GM21360 (cell line): ENCODE measurements around the gene WBP11.
"Not testable (repeated sequence)": the region's sequence is repeated elsewhere in the genome, so short reads cannot be mapped to it uniquely, and the experiment has no call there.

Experiments used
- ATAC-seq: cut with Tn5 transposase; IDR thresholded peaks from one replicate; pipeline ENCODE4 v1.9.1; 2021; ENCODE audit warnings: mild to moderate bottlenecking, moderate library complexity; ENCODE audit not compliant: unreplicated experiment

The WBP11 gene

GRCh38 chr12:14773685-14774073, 29.6 kb downstream of the WBP11 start:
- peak; percentile 11 for ATAC-seq

DNA sequence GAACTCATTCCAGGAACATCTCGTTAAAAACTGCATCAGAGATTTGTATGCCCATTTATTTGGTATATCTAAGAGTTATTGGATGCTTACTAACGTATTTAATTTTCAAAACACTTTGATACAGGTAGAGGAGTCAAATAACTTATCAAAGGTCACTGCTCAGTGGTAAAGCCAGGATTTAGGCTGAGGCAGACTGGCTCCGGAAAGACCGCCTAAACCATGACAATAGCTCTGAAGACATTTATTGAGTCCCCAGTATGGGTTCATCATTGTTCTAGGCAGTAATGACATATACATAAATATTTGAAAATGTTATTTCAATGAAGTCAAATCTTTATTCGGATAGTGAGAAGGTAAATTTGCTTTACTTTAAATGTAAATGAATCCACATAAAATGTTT, 30.3 kb downstream of the WBP11 start:
- ATAC-seq: no peak

GRCh38 chr12:14771651-14772137, 31.6 kb downstream of the WBP11 start:
- no peak for ATAC-seq

DNA sequence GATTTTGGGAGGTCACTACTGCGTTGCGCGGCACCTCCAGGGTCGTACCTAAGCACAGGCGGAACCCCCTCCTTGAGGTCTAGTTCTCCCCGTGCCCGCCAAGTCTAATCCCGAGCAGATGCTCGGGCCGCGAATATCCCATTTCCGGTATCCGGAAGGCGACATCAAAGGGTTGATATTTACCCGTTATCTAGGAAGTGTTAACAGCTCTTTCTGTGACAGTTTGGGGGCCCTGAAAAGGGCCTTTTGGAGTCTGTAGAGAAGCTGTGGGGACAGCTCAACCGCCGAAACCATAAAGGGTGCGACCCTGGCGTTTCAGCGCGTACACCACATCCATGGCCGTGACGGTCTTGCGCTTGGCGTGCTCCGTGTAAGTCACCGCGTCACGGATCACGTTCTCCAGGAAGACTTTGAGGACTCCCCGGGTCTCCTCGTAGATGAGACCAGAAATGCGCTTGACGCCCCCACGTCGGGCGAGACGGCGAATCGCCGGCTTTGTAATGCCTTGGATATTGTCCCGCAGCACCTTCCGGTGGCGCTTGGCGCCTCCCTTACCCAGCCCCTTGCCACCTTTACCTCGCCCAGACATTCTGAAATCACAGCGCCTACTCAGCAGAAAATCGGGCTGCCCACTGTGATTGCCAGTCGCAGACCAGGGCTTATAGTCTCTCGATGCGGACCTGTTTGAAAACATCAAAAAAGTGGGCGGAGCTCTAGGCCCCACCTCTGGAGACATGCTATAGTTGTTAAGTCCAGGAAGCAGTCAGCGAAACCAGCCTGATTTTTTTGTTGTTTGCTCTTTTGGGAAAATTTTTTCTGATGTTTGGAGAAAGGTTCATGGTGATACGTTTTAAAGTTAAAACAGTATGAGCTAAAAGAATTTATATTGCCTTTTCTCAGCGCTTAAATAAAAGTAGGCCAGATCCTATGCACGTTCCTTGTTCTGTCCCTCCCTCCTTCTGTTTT, 32.5 kb downstream of the WBP11 start:
- ATAC-seq: peak; percentile 25

DNA sequence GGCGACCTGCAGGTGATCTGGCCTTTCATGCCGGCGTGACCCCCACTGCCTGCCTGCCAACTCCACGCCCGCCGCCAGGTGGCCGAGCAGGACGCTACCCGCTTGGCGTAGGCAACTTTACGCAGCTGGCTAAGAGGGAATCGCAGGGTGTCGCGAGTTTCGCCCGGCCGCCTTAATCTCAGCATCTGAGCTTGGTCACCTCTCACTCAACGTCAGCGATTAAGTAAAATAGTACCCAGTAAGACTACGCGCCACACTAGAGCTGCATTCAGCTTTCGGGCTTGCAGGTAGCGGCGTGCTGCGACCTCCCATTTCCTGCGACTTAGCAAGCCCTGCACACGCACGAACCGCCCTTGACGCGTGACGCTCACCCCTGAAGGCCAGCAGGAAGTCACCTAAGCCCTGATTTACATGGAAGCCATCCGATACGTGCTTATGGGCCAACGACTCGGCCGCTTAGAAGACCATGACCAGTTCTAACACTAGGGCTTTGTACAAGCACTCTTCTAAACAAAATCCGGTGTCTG, 33.2 kb downstream of the WBP11 start:
- peak; percentile 25 for ATAC-seq

- peak; percentile 5 for ATAC-seq
These were observed 33.8 kb downstream of the WBP11 start for GRCh38 chr12:14769466-14769968.

DNA sequence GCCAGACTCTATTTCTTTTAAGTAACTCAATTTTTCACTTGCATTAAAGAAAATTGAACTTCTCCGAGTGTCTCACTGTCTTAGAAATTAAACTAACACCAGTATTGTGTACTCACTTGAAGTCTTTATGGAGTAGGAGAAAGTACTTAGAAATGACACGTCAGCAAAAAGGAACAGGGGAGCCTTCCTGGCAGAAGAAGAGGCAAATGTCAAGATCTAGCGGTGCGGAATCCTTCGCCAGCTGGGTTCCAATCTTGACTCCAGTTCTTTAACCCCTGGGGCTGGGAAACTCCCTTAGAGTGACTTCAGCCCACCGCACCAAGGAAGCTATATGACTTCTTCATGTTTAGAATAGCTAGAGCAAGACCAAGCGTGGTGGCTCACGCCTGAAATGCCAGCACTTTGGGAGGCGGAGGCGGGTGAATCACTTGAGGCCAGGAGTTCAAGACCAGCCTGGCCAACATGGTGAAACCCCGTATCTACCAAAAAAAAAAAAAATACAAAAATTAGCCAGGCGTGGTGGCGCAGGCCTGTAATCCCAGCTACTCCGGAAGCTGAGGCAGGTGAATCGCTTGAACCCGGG, 34.4 kb downstream of the WBP11 start:
- no peak for ATAC-seq

DNA sequence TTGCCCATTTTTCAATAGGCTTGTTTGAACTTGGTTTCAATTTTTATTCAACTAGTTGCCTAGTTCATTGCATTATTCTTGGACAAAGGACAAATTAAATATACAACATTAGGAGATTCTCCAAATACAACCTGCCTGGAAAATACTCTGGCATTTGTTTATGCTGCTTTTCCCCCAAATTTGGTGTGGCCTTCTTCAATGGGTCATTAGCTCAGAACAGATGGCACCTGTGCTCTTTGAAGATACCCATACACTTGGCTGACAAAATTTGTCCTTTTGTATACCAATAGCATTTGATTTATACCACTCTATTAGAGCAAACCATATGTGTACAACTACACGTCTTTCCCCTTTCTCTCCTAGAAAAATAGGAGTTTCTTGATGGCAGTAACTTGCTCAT, 35.7 kb downstream of the WBP11 start:
- no peak for ATAC-seq

- ATAC-seq: no peak
These were observed 36.5 kb downstream of the WBP11 start for GRCh38 chr12:14766649-14767215.

GRCh38 chr12:14766020-14766419, 37.3 kb downstream of the WBP11 start:
- not testable (repeated sequence) for ATAC-seq

- ATAC-seq: no peak
These were observed 37.9 kb downstream of the WBP11 start for GRCh38 chr12:14765398-14765797.

DNA sequence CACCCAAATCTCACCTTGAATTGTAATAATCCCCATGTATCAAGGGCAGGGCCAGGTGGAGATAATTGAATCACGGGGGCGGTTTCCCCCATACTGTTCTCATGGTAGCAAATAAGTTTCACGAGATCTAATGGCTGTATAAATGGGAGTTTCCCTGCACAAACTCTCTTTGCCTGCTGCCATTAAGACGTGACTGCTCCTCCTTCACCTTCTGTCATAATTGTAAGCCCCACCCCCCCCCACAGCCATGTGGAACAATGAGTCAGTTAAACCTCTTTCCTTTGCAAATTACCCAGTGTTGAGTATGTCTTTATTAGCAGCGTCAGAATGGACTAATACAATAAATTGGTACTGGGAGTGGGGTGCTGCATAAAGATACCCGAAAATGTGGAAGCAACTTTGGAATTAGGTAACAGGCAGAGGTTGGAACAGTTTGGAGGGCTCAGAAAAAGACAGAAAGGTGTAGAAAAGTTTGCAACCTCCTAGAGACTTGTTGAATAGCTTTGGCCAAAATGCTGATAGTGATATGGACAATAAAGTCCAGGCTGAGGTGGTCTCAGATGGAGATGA, 43.5 kb downstream of the WBP11 start:
- ATAC-seq: not testable (repeated sequence)

DNA sequence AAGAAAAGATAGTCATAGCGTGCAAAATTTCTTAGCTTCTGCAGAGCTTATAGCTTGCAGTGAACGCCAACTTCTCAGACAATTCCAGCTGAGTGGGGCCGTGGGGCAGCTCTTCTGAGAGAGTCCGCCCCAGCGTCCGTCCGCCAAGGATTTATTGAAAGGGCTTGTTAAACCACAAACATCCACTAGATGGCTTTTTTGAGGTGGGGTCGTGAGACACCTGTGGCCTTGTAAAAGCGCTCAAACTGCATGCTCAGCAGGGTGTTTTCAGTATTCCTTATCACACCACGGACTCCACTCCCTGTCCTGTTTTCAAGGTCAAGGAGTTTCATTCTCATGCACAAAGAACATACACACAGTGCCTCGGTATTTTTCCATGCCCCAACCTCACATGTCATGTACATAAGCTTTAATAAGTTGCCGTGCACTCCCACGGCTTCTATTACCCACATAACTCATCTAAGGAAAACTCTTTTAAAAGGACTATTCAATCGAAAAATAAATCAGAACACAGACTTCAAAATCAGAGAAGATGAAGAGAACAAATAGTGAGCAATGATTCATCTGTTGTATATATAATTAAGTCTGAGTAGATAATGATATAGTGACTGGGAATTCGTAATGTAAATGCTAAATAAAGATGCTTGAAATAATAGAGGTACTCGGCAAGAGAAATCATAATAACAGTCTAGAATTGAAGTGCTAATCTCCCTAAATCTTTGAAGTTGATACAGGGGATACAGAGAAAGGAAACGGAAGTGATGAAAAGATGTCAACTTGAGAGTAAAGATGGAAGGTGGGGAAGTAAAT, 46.7 kb downstream of the WBP11 start:
- no peak for ATAC-seq

DNA sequence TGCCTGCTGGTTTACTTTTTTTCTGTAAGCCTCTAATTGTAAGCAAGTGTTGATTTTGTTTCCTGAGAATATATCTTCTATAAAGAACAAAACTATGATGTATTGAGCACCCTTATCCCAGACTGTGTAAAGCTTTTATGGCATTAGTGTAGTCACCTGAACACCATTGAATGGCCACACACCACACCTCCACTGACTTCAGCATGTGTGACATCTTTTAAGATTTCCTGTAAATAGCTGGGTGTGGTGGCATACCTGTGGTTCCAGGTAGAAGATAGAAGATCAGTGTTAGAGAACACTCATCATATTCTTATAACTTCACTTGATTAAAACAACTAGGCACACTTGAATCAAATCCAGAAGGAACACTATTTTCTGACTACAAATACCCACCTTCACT, 51.3 kb downstream of the WBP11 start:
- no peak for ATAC-seq

DNA sequence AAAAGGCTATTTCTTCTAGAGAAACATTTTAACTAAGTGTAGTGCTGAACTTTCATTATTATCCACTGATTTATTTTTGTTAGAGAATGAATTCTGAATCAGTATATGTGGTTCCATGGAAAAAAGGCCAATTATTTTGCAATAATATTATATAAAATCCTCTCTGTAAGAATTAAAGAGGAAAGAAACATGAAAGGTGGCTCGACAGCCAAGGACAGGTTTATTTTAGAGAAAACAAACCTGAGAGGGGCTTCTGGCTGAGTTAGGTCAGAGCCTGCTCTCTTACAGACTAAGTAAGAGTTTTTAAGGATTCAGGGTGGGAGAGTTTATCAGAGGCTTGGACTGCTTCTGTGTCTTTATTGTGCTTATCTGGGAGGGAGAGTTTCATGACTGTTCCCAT, 60.2 kb downstream of the WBP11 start:
- ATAC-seq: no peak

DNA sequence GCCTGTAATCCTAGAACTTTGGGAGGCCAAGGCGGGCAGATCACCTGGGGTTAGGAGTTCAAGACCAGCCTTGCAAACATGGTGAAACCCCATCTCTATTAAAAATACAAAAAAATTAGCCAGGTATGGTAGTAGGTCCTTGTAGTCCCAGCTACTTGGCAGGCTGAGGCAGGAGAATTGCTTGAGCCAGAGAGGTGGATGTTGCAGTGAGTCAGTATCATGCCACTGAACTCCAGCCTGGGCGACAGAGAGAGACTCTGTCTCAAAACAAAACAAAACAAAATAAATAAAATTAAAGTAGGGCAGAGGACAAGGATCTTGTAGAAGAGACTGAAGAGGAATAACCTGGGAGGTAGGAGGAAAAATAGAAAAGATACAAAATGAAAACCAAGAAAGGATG, 61.3 kb downstream of the WBP11 start:
- no peak for ATAC-seq

- no peak for ATAC-seq
These were observed 62.1 kb downstream of the WBP11 start for GRCh38 chr12:14741153-14741552.

GRCh38 chr12:14736441-14736840, 66.8 kb downstream of the WBP11 start:
- not testable (repeated sequence) for ATAC-seq
